Astrocyte (in vitro differentiated cells and primary cell): ENCODE results near the gene CSRNP3. TPM values are rescaled to one million over a fixed set of nuclear protein-coding genes. Genes with fewer than 3 reads are reported as not detected.

Experiments
- DNase-seq: peaks from one replicate; pipeline ENCODE4 v3.0.0-alpha.2; 2010; ENCODE audit warnings: low read depth
- FAIRE-seq: peaks from 2 replicates; lab custom pipeline; 2011; peaks lifted over from hg19 to GRCh38; lab: Jason Lieb, UNC
- H2AFZ ChIP-seq: 2 replicates; pipeline ENCODE4 v1.6.0; 2012; ENCODE audit warnings: low read depth, low read length, inconsistent platforms
- H3K27ac ChIP-seq: 2 replicates; pipeline ENCODE4 v1.5.1; 2011; ENCODE audit warnings: low read depth, low read length, inconsistent platforms
- H3K27me3 ChIP-seq: 2 replicates; pipeline ENCODE4 v1.6.0; 2011; ENCODE audit warnings: low read length, inconsistent platforms; ENCODE audit not compliant: insufficient read depth
- H3K36me3 ChIP-seq: 2 replicates; pipeline ENCODE4 v1.5.1; 2011; ENCODE audit warnings: low read length, inconsistent platforms; ENCODE audit not compliant: insufficient read depth
- H3K4me1 ChIP-seq: 2 replicates; pipeline ENCODE4 v1.5.1; 2011; ENCODE audit warnings: low read length, inconsistent platforms; ENCODE audit not compliant: insufficient read depth
- H3K4me2 ChIP-seq: 2 replicates; pipeline ENCODE4 v1.6.0; 2012; ENCODE audit warnings: low read length, inconsistent platforms
- H3K4me3 ChIP-seq: 2 replicates; pipeline ENCODE4 v1.5.1; 2011; ENCODE audit warnings: low read depth, mild to moderate bottlenecking, low read length, inconsistent platforms; ENCODE audit not compliant: insufficient read depth
- H3K79me2 ChIP-seq: 2 replicates; pipeline ENCODE4 v1.6.0; 2012; ENCODE audit warnings: mild to moderate bottlenecking, low read length, inconsistent platforms; ENCODE audit not compliant: insufficient read depth
- H3K9ac ChIP-seq: 2 replicates; pipeline ENCODE4 v1.6.0; 2012; ENCODE audit warnings: mild to moderate bottlenecking, low read length, inconsistent platforms
- H3K9me3 ChIP-seq: 2 replicates; pipeline ENCODE4 v1.5.1; 2012; ENCODE audit warnings: low read depth, mild to moderate bottlenecking, low read length, inconsistent platforms; ENCODE audit not compliant: insufficient read depth
- H4K20me1 ChIP-seq: 2 replicates; pipeline ENCODE4 v1.6.0; 2012; ENCODE audit warnings: low read length, inconsistent platforms; ENCODE audit not compliant: insufficient read depth
- H3K27ac Mint-ChIP-seq: one replicate; pipeline ENCODE4 v1.8.0; 2021; ENCODE audit warnings: mild to moderate bottlenecking, mixed read lengths; ENCODE audit not compliant: unreplicated experiment
- H3K27me3 Mint-ChIP-seq: one replicate; pipeline ENCODE4 v1.8.0; 2021; ENCODE audit warnings: low read depth, mixed read lengths; ENCODE audit not compliant: unreplicated experiment
- H3K36me3 Mint-ChIP-seq: one replicate; pipeline ENCODE4 v1.8.0; 2021; ENCODE audit warnings: low read depth, mixed read lengths; ENCODE audit not compliant: unreplicated experiment
- H3K4me1 Mint-ChIP-seq: one replicate; pipeline ENCODE4 v1.8.0; 2021; ENCODE audit warnings: low read depth, mixed read lengths; ENCODE audit not compliant: unreplicated experiment
- H3K4me3 Mint-ChIP-seq: one replicate; pipeline ENCODE4 v1.8.0; 2021; ENCODE audit warnings: mild to moderate bottlenecking, moderate library complexity, mixed read lengths; ENCODE audit not compliant: unreplicated experiment
- H3K9me3 Mint-ChIP-seq: one replicate; pipeline ENCODE4 v1.8.0; 2021; ENCODE audit warnings: mild to moderate bottlenecking, mixed read lengths; ENCODE audit not compliant: unreplicated experiment
- CTCF ChIP-seq: IDR thresholded peaks from 2 replicates; pipeline ENCODE4 v1.5.1; 2011; ENCODE audit warnings: low read depth, mild to moderate bottlenecking, inconsistent platforms, low read length, moderate library complexity; ENCODE audit not compliant: insufficient read depth
- EZH2 ChIP-seq: IDR thresholded peaks from 2 replicates; pipeline ENCODE4 v1.6.1; 2012; ENCODE audit warnings: mild to moderate bottlenecking, low read length, inconsistent platforms; ENCODE audit not compliant: insufficient read depth
- total RNA-seq: library from RNA; stranded (reverse); gene quantifications from 2 replicates; pipeline ENCODE4 v1.2.1, GENCODE V29; 2021

Gene CSRNP3
- total RNA-seq, 1 donor from 2014 or later: 5.9 TPM

GRCh38 chr2:165609672-165610071 lies 140.2 kb downstream of the CSRNP3 start:
- H3K4me1 ChIP-seq: no peaks in the 10 kb centered on the region
- no peak overlapping the region for H3K4me3 Mint-ChIP-seq
- no peak overlapping the region for H3K4me2 ChIP-seq
- H3K27me3 ChIP-seq: no peaks in the 10 kb centered on the region
- no peaks in the 10 kb centered on the region for H3K9me3 Mint-ChIP-seq
- DNase-seq: no peak
- no peaks in the 10 kb centered on the region for H3K36me3 ChIP-seq
- no peak overlapping the region for H3K4me3 ChIP-seq
- H3K79me2 ChIP-seq: no peaks in the 10 kb centered on the region
- no peaks in the 10 kb centered on the region for H4K20me1 ChIP-seq
- no peaks in the 10 kb centered on the region for H3K27me3 Mint-ChIP-seq
- no peak overlapping the region for H3K27ac Mint-ChIP-seq
- no peaks in the 10 kb centered on the region for H3K9me3 ChIP-seq
- H3K4me1 Mint-ChIP-seq: peaks cover 1% of the 10 kb centered on the region
- H3K9ac ChIP-seq: no peak overlapping the region
- TF ChIP-seq CTCF: no peak
- TF ChIP-seq EZH2: no peak
- H3K36me3 Mint-ChIP-seq: no peaks in the 10 kb centered on the region
- H2AFZ ChIP-seq: no peak overlapping the region
- H3K27ac ChIP-seq: no peak overlapping the region
- no peak for FAIRE-seq

- Mint-ChIP-seq H3K27ac (no peak overlapping the region), H3K9me3 (no peaks in the 10 kb centered on the region), H3K36me3 (no peaks in the 10 kb centered on the region), H3K27me3 (no peaks in the 10 kb centered on the region), H3K4me1 (peaks cover 1% of the 10 kb centered on the region), H3K4me3 (no peak overlapping the region)
- no peaks in the 10 kb centered on the region for H3K9me3 ChIP-seq
- no peak overlapping the region for H3K4me3 ChIP-seq
- TF ChIP-seq CTCF (no peak), EZH2 (no peak)
- no peaks in the 10 kb centered on the region for H3K36me3 ChIP-seq
- H2AFZ ChIP-seq: no peak overlapping the region
- H3K27ac ChIP-seq: no peak overlapping the region
- no peak for DNase-seq
- FAIRE-seq: no peak
- H3K4me2 ChIP-seq: no peak overlapping the region
- H3K79me2 ChIP-seq: no peaks in the 10 kb centered on the region
- no peaks in the 10 kb centered on the region for H3K4me1 ChIP-seq
- no peak overlapping the region for H3K9ac ChIP-seq
- no peaks in the 10 kb centered on the region for H4K20me1 ChIP-seq
- no peaks in the 10 kb centered on the region for H3K27me3 ChIP-seq
These were observed 141.1 kb downstream of the CSRNP3 start for GRCh38 chr2:165610591-165611029.

- Mint-ChIP-seq H3K27ac (no peak overlapping the region), H3K4me3 (no peak overlapping the region), H3K9me3 (no peaks in the 10 kb centered on the region), H3K36me3 (no peaks in the 10 kb centered on the region), H3K27me3 (no peaks in the 10 kb centered on the region), H3K4me1 (peaks cover 5% of the 10 kb centered on the region)
- H2AFZ ChIP-seq: no peak overlapping the region
- no peak for TF ChIP-seq EZH2
- no peak for TF ChIP-seq CTCF
- no peak overlapping the region for H3K4me3 ChIP-seq
- H4K20me1 ChIP-seq: no peaks in the 10 kb centered on the region
- no peak for DNase-seq
- H3K27ac ChIP-seq: no peak overlapping the region
- H3K9ac ChIP-seq: no peak overlapping the region
- no peak overlapping the region for H3K4me2 ChIP-seq
- no peaks in the 10 kb centered on the region for H3K36me3 ChIP-seq
- H3K27me3 ChIP-seq: no peaks in the 10 kb centered on the region
- FAIRE-seq: no peak
- no peaks in the 10 kb centered on the region for H3K79me2 ChIP-seq
- H3K9me3 ChIP-seq: no peaks in the 10 kb centered on the region
- peaks cover 3% of the 10 kb centered on the region for H3K4me1 ChIP-seq
These were observed 148.4 kb downstream of the CSRNP3 start for GRCh38 chr2:165617741-165618481.
